Lung (tissue), 12 donors: Measurements from ENCODE around the gene CCDC77. TPM values are rescaled to one million over a fixed set of nuclear protein-coding genes. Genes with fewer than 3 reads are reported as not detected.

Experiments used
- ATAC-seq: fragments of 200-7000 bp; cut with Tn5 transposase; one replicate; pipeline ENCODE4 v1.9.1; 2020; ENCODE audit warnings: moderate number of reproducible peaks; ENCODE audit not compliant: insufficient read depth, low FRiP score
- DNase-seq, 3 donors: peaks; one replicate each; pipeline ENCODE4 v3.0.0-alpha.2; 2013 to 2017
- H3K27ac ChIP-seq, 2 donors: one replicate each; pipeline ENCODE4 v1.5.1; 2013; ENCODE audit warnings: mild to moderate bottlenecking in 2 of 2, moderate library complexity in 2 of 2, control low read depth in 1 of 2, inconsistent platforms in 1 of 2, low read depth in 1 of 2, low read length in 1 of 2
- H3K27me3 ChIP-seq, 3 donors: one replicate each; pipeline ENCODE4 v1.5.1; 2013; ENCODE audit warnings: low read length in 2 of 3; ENCODE audit not compliant: control insufficient read depth in 3 of 3, insufficient read depth in 3 of 3
- H3K36me3 ChIP-seq, 4 donors: one replicate each; pipeline ENCODE4 v1.5.1; 2013; ENCODE audit warnings: low read length in 4 of 4, mild to moderate bottlenecking in 1 of 4, moderate library complexity in 1 of 4; ENCODE audit not compliant: control insufficient read depth in 4 of 4, insufficient read depth in 4 of 4
- H3K4me1 ChIP-seq, 5 donors: one replicate each; pipeline ENCODE4 v1.5.1; 2013; ENCODE audit warnings: low read length in 5 of 5, mild to moderate bottlenecking in 2 of 5, moderate library complexity in 1 of 5; ENCODE audit not compliant: control insufficient read depth in 5 of 5, insufficient read depth in 5 of 5
- H3K4me3 ChIP-seq: one replicate; pipeline ENCODE4 v1.5.1; 2013; ENCODE audit warnings: mild to moderate bottlenecking, control low read depth, moderate library complexity
- H3K9ac ChIP-seq, 2 donors: one replicate each; pipeline ENCODE4 v1.5.1; 2013; ENCODE audit warnings: low read length in 2 of 2, control low read depth in 1 of 2; ENCODE audit not compliant: insufficient read depth in 1 of 2
- H3K9me3 ChIP-seq, 4 donors: one replicate each; pipeline ENCODE4 v1.5.1; 2013; ENCODE audit warnings: low read length in 3 of 4, mild to moderate bottlenecking in 1 of 4, moderate library complexity in 1 of 4; ENCODE audit not compliant: control insufficient read depth in 4 of 4, insufficient read depth in 3 of 4
- CTCF ChIP-seq: IDR thresholded peaks from 2 replicates; pipeline ENCODE4 v1.5.1; 2012; ENCODE audit warnings: mild to moderate bottlenecking; ENCODE audit errors: control extremely low read depth, extremely low read depth
- WGBS, 2 donors: extraction: QIAGEN DNeasy Blood & Tissue Kit; methylation state at CpG; one replicate each; pipeline ENCODE4 v1.1.7; 2013; 5-methylcytosine and 5-hydroxymethylcytosine counted together
- polyA plus RNA-seq, 2 donors: library from polyadenylated mRNA; stranded (reverse); fragments of 200-250 nt; gene quantifications; one replicate each; pipeline ENCODE4 v1.2.1, GENCODE V29; 2013
- total RNA-seq, 2 donors: library from RNA; depleted of rRNA in 1 of 2; stranded (reverse); fragments of >200 nt in 1 of 2; gene quantifications; one replicate each; pipeline ENCODE4 v1.2.1, GENCODE V29; 2014 to 2021
- donor health status: control.
- donor health status: control.
- donor health status: Bipolar disorder and iron deficiency.
- donor health status: healthy.
- donor health status: DM: yes; HTN: yes; CAD: no.

The CCDC77 gene
- total and polyA plus RNA-seq, 4 donors, result 3.2 to 20.6 (median 5.0) TPM

- H3K4me1 ChIP-seq, result peaks cover 0 to 10% (median 0%) of the 10 kb centered on the region in 5 donors
- no peak for ATAC-seq
Measured at GRCh38 chr12:466762-467161, 65.3 kb downstream of the CCDC77 start.

DNA sequence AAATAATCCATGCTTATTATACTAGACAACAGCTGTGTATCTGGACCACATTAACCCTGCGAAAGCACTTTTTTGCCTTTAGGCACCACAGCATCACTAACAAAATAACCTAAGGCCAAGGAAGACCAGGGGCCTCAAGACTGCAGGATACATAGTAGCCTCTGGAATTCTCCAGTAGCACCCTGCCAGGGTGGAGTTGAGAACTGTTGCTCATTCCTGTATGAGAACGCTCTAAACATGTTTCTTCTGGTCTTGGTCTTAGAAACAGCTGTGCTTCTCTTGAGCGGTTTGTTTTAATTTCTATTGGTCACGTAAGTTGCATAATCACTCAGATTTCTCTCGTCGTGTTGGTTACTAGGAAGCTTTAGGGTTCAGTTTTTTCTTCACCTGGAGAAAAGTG lies 66.1 kb downstream of the CCDC77 start:
- no peaks in the 10 kb centered on the region for H3K36me3 ChIP-seq
- 81 to 86% methylated on average over 6 of the region's 6 CpGs for WGBS, 2 donors
- H3K4me1 ChIP-seq, result peaks cover 0 to 10% (median 0%) of the 10 kb centered on the region in 5 donors
- no peak for TF ChIP-seq CTCF
- no peak for ATAC-seq
- H3K4me3 ChIP-seq, result no peak overlapping the region
- peak overlapping the region in 1 of 2 donors; percentile 28 for H3K27ac ChIP-seq
- H3K27me3 ChIP-seq, result peaks cover 0 to 13% (median 7%) of the 10 kb centered on the region in 3 donors
- no peaks in the 10 kb centered on the region for H3K9me3 ChIP-seq
- DNase-seq, result no peak
- no peak overlapping the region for H3K9ac ChIP-seq

More at GRCh38 chr12:466762-467161, 65.3 kb downstream of the CCDC77 start:
- 61 to 78% methylated on average over 5 of the region's 5 CpGs for WGBS, 2 donors
- no peak for TF ChIP-seq CTCF
- H3K9me3 ChIP-seq, result no peaks in the 10 kb centered on the region
- no peak for DNase-seq
- no peak overlapping the region for H3K27ac ChIP-seq
- H3K27me3 ChIP-seq, result peaks cover 0 to 17% (median 9%) of the 10 kb centered on the region in 3 donors
- no peak overlapping the region for H3K4me3 ChIP-seq
- no peaks in the 10 kb centered on the region for H3K36me3 ChIP-seq
- H3K9ac ChIP-seq, result no peak overlapping the region

DNA sequence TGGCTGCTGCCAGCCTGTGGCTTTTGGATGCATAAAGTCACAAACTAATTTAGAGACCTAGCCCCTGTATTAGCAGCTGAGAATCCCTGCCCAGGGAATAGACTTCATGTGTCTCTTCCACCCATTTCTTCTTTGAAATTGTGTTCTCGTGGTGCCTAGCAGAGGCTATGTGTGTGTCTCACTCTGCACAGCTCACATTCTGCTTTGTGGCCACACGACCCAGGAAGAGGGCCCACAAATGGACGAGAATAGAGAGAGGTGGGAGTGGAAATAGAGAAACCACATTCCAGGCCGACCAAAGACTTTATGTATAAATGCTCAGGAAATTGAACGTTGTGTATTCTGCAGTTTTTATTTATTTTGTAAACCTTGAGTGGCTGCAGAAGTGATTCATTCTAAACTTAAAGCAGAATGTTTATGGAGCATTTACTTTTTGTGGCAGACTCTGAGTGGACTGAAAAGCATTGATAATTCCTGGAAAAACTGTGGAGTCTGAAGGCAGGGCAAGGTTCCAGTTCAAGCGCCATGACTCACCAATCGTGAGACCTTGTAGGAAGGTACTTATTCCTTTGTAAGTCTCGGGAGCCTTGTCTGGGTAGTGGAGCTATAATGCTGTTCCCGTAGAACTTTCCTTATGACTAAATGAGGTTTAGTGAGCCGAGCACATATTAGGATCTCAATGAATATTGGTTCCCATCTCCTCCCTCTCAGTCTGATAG lies 67.4 kb downstream of the CCDC77 start:
- Histone ChIP-seq H3K36me3 (no peaks in the 10 kb centered on the region), H3K27ac (peak overlapping the region; percentile 26 to 78), H3K9ac (no peak overlapping the region), H3K9me3 (no peaks in the 10 kb centered on the region), H3K4me1 (peaks cover 0 to 9% (median 0%) of the 10 kb centered on the region in 5 donors), H3K4me3 (no peak overlapping the region), H3K27me3 (peaks cover 0 to 2% (median 0%) of the 10 kb centered on the region in 3 donors)
- no peak for TF ChIP-seq CTCF
- DNase-seq, result no peak
- no peak for ATAC-seq
- WGBS, 2 donors, result 53 to 68% methylated on average over 10 of the region's 10 CpGs
